GM18505 (cell line): Measurements from ENCODE around the gene SYT1.

ENCODE experiments used
- ATAC-seq: cut with Tn5 transposase; IDR thresholded peaks from one replicate; pipeline ENCODE4 v1.9.1; 2021; ENCODE audit not compliant: unreplicated experiment
- POLR2A ChIP-seq: IDR thresholded peaks from 4 replicates; pipeline ENCODE4 v1.6.1; 2011; ENCODE audit warnings: borderline replicate concordance; ENCODE audit not compliant: insufficient read depth, insufficient read length; ENCODE audit errors: extremely low read depth

SYT1 gene

DNA sequence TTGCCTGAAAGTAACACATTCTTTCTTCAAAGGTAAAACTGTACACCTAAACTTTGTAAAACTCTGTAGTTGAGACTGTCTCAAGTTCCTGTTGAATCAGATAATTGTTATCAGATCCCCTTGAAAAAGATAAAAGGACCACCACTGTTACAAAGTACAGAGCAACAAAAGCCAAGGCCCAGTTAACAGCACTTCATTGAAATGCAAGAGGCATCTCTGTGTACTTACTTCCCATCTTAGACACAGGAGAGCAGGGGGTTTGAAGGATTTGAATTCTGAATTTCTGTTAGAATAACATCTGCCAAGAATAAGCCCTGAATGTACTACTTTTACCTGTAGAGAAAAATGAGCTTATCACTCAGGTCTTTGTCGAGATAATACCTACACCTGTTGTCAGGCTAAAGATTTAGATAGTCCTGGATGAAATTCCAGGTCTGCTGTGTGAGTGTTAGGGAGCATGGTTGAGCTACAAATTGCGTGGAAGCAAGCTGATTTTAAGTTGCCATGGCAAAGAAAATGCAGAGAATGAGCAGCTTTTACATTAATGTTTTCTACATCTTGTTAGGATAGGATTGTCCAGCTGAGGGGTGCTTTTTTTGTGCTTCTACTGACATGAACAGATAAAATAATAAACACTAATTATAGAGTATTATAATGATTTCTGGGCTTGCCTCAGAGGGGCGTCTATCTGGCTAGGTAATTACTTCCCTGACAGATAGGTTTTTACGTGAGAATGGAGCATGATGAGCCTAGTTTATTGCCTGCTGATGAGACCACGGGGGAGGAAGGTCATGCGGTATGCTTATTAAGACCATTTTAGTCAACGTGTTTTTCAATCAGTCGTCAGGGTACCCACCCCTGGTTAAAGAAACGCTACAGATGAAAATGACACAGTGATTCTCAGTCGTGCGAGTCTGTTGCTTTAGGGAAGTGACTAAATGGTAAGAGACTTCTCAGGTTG, 517.0 kb downstream of the SYT1 start:
- ATAC-seq: no peak
- no peak for TF ChIP-seq POLR2A

GRCh38 chr12:79384551-79384950, 520.0 kb downstream of the SYT1 start:
- TF ChIP-seq POLR2A: no peak
- no peak for ATAC-seq

DNA sequence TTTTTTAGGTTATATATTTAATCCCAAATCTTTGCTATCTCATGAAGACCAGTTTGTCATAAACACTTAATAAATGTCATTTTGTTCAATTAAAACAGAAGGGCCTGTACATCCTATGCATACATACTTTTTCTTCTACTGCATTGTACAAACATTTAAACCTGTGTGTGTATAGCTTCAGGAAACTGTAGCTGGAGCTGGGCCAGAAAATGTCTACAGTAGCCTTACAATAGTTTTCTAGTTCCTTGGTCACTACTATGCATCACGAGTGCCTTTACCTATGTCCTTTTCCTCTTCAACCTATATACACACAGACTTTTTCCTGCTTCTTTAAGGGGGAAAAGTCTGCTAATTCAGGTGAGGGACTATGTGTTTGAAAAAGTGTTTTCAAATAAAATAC, 523.4 kb downstream of the SYT1 start:
- no peak for TF ChIP-seq POLR2A
- no peak for ATAC-seq

- ATAC-seq: no peak
- no peak for TF ChIP-seq POLR2A
These were observed 529.3 kb downstream of the SYT1 start for GRCh38 chr12:79393842-79394241.

GRCh38 chr12:79397609-79398008, 533.0 kb downstream of the SYT1 start:
- TF ChIP-seq POLR2A: no peak
- no peak for ATAC-seq

- no peak for TF ChIP-seq POLR2A
- ATAC-seq: no peak
These were observed 535.9 kb downstream of the SYT1 start for GRCh38 chr12:79400481-79400880.

DNA sequence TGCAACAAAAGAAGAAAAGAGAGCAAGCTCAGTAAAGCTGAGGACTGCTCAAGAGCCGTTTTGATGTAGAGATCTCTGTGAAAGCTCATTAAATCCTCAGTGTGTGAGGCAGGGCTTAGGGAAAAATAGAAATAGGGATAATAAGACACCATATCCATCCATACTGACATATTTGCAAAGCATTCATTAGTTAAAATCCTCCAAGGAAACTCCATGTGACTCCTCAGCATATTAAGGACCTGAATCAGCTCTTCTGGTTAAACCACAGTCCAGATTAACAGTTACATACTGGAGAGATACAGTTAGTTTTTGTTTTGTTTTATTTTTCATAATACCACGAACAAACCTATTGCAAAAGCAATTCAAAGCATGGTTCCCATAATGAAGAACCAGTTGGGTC, 538.0 kb downstream of the SYT1 start:
- TF ChIP-seq POLR2A: no peak
- ATAC-seq: no peak

DNA sequence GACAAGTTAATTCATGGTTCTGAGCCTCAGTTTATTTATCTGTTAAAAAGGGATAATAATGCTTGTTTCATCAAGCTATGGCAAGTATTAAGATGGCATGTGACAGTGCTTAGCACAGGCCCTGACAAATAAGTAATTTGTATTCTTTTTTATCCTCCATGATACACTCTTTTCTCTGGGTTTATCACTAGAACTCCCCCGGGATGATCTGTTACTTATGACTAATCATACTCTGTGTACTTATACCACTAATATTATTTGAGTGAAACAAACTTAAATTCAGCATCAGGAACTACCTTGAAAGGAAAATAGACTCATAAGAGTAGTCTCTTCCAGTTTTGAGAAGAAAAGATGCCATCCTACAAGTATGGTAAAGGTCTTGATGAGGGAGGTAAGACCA, 542.4 kb downstream of the SYT1 start:
- ATAC-seq: no peak
- no peak for TF ChIP-seq POLR2A

- no peak for TF ChIP-seq POLR2A
- ATAC-seq: peak; percentile 93
These were observed 543.4 kb downstream of the SYT1 start for GRCh38 chr12:79407671-79408622.

- ATAC-seq: no peak
- TF ChIP-seq POLR2A: no peak
These were observed 544.1 kb downstream of the SYT1 start for GRCh38 chr12:79408689-79409088.

DNA sequence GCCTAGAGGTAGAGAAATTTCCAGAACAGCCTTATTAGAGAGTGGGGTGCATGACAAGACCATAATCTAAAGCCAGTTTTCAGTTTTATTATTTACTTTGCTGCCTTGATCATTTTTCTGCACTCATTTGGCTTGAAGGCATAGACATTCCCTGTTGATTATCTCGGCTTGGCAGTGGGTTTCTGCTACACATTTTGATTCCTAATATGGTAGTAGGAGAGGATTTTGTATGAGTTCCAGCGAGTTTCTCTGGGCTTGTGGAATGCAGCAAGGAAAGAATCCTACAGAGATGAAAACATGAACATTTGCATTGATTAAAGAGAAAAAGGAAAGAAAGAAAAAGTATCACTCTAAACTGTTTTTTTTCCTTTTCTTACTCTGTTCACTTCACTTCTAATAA, 545.0 kb downstream of the SYT1 start:
- TF ChIP-seq POLR2A: no peak
- no peak for ATAC-seq

GRCh38 chr12:79411791-79412190, 547.2 kb downstream of the SYT1 start:
- TF ChIP-seq POLR2A: no peak
- no peak for ATAC-seq

GRCh38 chr12:79413796-79414195, 549.2 kb downstream of the SYT1 start:
- TF ChIP-seq POLR2A: no peak
- ATAC-seq: no peak

- no peak for ATAC-seq
- no peak for TF ChIP-seq POLR2A
These were observed 549.7 kb downstream of the SYT1 start for GRCh38 chr12:79414252-79414651.

DNA sequence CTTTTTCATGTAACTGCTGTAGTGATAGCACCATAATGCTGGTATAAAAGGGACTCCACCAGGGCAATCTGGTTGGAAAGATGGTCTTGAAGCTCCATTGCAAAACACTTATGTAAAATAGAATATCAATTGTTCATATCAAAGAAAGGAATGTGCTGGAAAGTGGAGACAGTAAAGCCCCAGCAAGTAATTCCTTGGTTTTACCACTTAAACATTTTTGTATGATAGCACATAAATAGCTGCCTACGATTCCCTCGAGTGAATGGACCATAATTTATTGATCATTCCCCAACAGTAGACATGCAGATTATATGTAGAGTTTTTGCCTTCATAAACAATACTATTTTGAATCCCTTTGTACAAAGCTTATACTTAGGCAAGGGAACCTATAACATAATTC, 550.7 kb downstream of the SYT1 start:
- no peak for TF ChIP-seq POLR2A
- ATAC-seq: no peak
